IMR-90 (cell line): Measurements from ENCODE around the gene RAB26.

Experiments used
- BHLHE40 ChIP-seq: fragments of 150-350 bp; IDR thresholded peaks from 2 replicates; pipeline ENCODE4 v1.6.1; 2016; ENCODE audit warnings: mild to moderate bottlenecking, low read depth, low read length
- CEBPB ChIP-seq: IDR thresholded peaks from 2 replicates; pipeline ENCODE4 v1.6.1; 2012; ENCODE audit warnings: low read depth, low read length, improper control_type of control experiment
- CHD1 ChIP-seq: IDR thresholded peaks from 2 replicates; pipeline ENCODE4 v1.6.1; 2012; ENCODE audit warnings: low read depth, low read length, improper control_type of control experiment
- MAFK ChIP-seq: IDR thresholded peaks from 2 replicates; pipeline ENCODE4 v1.6.1; 2012; ENCODE audit warnings: low read depth, low read length, improper control_type of control experiment
- MXI1 ChIP-seq: IDR thresholded peaks from 2 replicates; pipeline ENCODE4 v1.6.1; 2012; ENCODE audit warnings: low read depth, mild to moderate bottlenecking, low read length, moderate library complexity, borderline replicate concordance
- POLR2A ChIP-seq: IDR thresholded peaks from 2 replicates; pipeline ENCODE4 v1.6.1; 2012; ENCODE audit warnings: mild to moderate bottlenecking, low read depth, low read length
- RAD21 ChIP-seq: IDR thresholded peaks from 2 replicates; pipeline ENCODE4 v1.6.1; 2012; ENCODE audit warnings: low read length, improper control_type of control experiment
- RCOR1 ChIP-seq: IDR thresholded peaks from 2 replicates; pipeline ENCODE4 v1.6.1; 2012; ENCODE audit warnings: mild to moderate bottlenecking, low read length, improper control_type of control experiment; ENCODE audit not compliant: insufficient replicate concordance
- RFX5 ChIP-seq: IDR thresholded peaks from 2 replicates; pipeline ENCODE4 v1.8.0; 2012; ENCODE audit warnings: low read depth, mild to moderate bottlenecking, low read length, moderate library complexity
- TF ChIP-seq, protein P1 (sequence below): conservative IDR thresholded peaks from 2 replicates; pipeline ENCODE4 v1.5.1; 2012; ENCODE audit warnings: mild to moderate bottlenecking, low read depth, low read length, improper control_type of control experiment
- TF ChIP-seq, protein P2 (sequence below): fragments of 150-350 bp; IDR thresholded peaks from 2 replicates; pipeline ENCODE4 v1.6.1; 2016; ENCODE audit warnings: low read depth, mild to moderate bottlenecking, low read length, moderate library complexity, borderline replicate concordance
- TF ChIP-seq, protein P3 (sequence below): fragments of 150-350 bp; IDR thresholded peaks from 2 replicates; pipeline ENCODE4 v1.6.1; 2017; ENCODE audit warnings: mild to moderate bottlenecking, antibody characterized with exemption, low read length, low read depth

DNA sequence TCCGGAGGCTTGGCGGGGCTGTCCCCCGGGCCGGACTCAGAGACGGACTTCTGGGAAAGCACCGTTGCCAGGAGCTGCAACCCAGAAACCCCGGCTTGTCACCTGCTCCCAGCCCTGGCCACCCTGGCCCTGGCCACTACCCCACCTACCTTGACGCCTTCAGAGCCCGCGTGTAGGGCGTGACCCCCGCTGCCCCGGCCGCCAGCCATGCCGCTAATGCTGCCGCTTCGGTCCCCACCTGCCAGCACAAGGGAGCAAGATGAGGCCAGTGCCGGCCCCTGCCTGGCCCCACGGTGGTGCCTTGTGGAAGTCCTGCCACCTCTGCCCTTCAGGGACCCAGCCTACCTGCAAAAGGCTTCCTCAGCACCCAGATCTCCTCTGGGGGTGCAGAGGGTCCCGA, 36.5 kb downstream of the RAB26 start:
- TF ChIP-seq, protein P1, sequence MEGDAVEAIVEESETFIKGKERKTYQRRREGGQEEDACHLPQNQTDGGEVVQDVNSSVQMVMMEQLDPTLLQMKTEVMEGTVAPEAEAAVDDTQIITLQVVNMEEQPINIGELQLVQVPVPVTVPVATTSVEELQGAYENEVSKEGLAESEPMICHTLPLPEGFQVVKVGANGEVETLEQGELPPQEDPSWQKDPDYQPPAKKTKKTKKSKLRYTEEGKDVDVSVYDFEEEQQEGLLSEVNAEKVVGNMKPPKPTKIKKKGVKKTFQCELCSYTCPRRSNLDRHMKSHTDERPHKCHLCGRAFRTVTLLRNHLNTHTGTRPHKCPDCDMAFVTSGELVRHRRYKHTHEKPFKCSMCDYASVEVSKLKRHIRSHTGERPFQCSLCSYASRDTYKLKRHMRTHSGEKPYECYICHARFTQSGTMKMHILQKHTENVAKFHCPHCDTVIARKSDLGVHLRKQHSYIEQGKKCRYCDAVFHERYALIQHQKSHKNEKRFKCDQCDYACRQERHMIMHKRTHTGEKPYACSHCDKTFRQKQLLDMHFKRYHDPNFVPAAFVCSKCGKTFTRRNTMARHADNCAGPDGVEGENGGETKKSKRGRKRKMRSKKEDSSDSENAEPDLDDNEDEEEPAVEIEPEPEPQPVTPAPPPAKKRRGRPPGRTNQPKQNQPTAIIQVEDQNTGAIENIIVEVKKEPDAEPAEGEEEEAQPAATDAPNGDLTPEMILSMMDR: no peak
- TF ChIP-seq POLR2A (no peak), RAD21 (no peak), MAFK (no peak), RCOR1 (no peak), CEBPB (no peak), RFX5 (no peak), CHD1 (no peak), MXI1 (no peak), BHLHE40 (no peak)
- TF ChIP-seq, protein P2, sequence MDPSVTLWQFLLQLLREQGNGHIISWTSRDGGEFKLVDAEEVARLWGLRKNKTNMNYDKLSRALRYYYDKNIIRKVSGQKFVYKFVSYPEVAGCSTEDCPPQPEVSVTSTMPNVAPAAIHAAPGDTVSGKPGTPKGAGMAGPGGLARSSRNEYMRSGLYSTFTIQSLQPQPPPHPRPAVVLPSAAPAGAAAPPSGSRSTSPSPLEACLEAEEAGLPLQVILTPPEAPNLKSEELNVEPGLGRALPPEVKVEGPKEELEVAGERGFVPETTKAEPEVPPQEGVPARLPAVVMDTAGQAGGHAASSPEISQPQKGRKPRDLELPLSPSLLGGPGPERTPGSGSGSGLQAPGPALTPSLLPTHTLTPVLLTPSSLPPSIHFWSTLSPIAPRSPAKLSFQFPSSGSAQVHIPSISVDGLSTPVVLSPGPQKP: no peak
- TF ChIP-seq, protein P3, sequence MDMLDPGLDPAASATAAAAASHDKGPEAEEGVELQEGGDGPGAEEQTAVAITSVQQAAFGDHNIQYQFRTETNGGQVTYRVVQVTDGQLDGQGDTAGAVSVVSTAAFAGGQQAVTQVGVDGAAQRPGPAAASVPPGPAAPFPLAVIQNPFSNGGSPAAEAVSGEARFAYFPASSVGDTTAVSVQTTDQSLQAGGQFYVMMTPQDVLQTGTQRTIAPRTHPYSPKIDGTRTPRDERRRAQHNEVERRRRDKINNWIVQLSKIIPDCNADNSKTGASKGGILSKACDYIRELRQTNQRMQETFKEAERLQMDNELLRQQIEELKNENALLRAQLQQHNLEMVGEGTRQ: no peak
